Measurements from ENCODE around the gene SLC51B. TPM values are rescaled to one million over a fixed set of nuclear protein-coding genes. Genes with fewer than 3 reads are reported as not detected.
A peak's percentile ranks its signal among the peaks of the same experiment; 100 is the strongest.

The SLC51B gene
- total RNA-seq, 1 experiment from 2014 or later: not detected

DNA sequence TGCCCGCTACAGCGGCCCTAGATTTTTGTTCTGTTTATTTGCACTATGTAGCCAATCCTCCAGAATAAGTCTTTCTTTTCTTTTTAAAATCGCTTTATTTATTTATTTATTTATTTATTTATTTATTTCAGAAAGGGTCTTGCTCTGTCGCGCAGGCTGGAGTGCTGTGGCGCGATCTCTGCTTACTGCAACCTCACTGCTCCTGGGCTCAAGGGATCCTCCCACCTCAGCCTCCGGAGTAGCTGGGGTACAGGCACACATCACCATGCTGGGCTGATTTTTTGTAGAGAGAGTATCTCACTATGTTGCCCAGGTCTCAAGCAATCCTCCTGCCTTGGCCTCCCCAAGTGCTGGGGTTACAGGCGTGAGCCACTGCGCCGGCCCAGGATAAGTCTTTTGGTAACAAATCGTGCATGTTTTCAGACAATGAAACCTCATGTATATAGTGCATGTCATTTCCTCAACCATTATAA, 15.4 kb upstream of the SLC51B start:
- intact Hi-C loops (cut with micrococcal nuclease; ENCODE audit: unreplicated experiment): loop anchor here (10.0 kb wide), 1 partner anchor 265 kb away; the partner anchor contains the start of gene RNU5A-1
- Mint-ChIP-seq H3K27me3 (ENCODE audit: unreplicated experiment) (peaks cover 13% of the 10 kb centered on the region), H3K4me3 (ENCODE audit: low read depth, unreplicated experiment) (peak overlapping the region; percentile 79), H3K4me1 (ENCODE audit: low read depth, unreplicated experiment) (peaks cover 19% of the 10 kb centered on the region), H3K36me3 (ENCODE audit: insufficient read depth, unreplicated experiment) (peaks cover 20% of the 10 kb centered on the region), H3K9me3 (ENCODE audit: low read depth, unreplicated experiment) (no peaks in the 10 kb centered on the region), H3K27ac (ENCODE audit: unreplicated experiment) (no peak overlapping the region)
- TF ChIP-seq, protein P1, sequence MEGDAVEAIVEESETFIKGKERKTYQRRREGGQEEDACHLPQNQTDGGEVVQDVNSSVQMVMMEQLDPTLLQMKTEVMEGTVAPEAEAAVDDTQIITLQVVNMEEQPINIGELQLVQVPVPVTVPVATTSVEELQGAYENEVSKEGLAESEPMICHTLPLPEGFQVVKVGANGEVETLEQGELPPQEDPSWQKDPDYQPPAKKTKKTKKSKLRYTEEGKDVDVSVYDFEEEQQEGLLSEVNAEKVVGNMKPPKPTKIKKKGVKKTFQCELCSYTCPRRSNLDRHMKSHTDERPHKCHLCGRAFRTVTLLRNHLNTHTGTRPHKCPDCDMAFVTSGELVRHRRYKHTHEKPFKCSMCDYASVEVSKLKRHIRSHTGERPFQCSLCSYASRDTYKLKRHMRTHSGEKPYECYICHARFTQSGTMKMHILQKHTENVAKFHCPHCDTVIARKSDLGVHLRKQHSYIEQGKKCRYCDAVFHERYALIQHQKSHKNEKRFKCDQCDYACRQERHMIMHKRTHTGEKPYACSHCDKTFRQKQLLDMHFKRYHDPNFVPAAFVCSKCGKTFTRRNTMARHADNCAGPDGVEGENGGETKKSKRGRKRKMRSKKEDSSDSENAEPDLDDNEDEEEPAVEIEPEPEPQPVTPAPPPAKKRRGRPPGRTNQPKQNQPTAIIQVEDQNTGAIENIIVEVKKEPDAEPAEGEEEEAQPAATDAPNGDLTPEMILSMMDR (IDR thresholded peaks at IDR 0.05; ENCODE audit: unreplicated experiment): no peak
- CTCF ChIA-PET: no interaction called here
- no peak for DNase-seq
- no TSS peak for BruUV-seq (replicated peaks)

DNA sequence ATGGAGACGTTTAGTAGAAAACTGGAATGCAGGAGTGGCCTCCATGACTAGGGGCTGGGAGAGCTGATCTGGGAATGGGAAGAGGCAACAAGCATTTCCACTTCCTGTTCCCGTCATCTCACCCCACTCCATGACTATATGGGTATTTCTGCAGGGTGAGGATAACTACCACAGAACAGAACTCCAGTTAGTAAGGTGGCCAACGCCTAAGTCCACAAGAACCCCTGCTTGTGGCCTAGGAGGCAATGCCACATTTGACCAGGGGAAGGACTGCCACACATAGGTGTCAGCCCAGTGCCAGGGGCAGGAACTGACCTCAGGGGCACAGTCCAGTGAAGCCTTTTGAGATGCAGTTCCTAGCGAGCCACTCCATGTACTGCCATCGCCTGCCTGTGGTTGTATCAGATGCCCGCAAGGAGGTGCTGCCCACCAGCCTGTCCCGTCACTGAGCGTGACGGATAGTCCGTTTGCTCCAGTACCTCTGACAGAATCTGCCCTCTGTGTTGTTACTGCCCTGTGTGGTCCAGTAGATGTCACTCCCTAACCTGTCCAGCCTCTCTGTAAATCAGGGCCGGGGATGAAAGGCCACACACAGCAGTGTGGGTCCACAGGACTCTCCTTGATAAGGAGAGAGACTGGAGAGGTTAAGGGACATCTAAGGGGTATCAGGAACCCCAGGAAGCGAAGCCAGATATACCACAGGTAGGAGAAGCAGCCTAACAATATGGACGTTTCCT, 12.2 kb upstream of the SLC51B start:
- H3K27ac Mint-ChIP-seq (ENCODE audit: unreplicated experiment): no peak overlapping the region
- CTCF ChIA-PET: interaction anchor here (0.7 to 2.7 kb wide), 7 partner anchors 12 to 645 kb away, joined by 3 to 8 read pairs (median 3); partner anchors contain the start of genes SLC51B and TRIP4
- intact Hi-C loops (cut with micrococcal nuclease; ENCODE audit: unreplicated experiment): loop anchor here (2.0 to 10.0 kb wide), 2 partner anchors 46 to 262 kb away; partner anchors contain the start of gene RNU5A-1
- TF ChIP-seq, protein P1 (IDR thresholded peaks at IDR 0.05; ENCODE audit: unreplicated experiment): peak; percentile 51
- peaks cover 17% of the 10 kb centered on the region for H3K4me1 Mint-ChIP-seq (ENCODE audit: low read depth, unreplicated experiment)
- H3K4me3 Mint-ChIP-seq (ENCODE audit: low read depth, unreplicated experiment): no peak overlapping the region
- H3K27me3 Mint-ChIP-seq (ENCODE audit: unreplicated experiment): peaks cover 13% of the 10 kb centered on the region
- DNase-seq: peak; percentile 73
- peaks cover 16% of the 10 kb centered on the region for H3K36me3 Mint-ChIP-seq (ENCODE audit: insufficient read depth, unreplicated experiment)
- no TSS peak for BruUV-seq (replicated peaks)
- no peaks in the 10 kb centered on the region for H3K9me3 Mint-ChIP-seq (ENCODE audit: low read depth, unreplicated experiment)

- no peaks in the 10 kb centered on the region for H3K9me3 Mint-ChIP-seq (ENCODE audit: low read depth, unreplicated experiment)
- H3K36me3 Mint-ChIP-seq (ENCODE audit: insufficient read depth, unreplicated experiment): peaks cover 8% of the 10 kb centered on the region
- H3K4me1 Mint-ChIP-seq (ENCODE audit: low read depth, unreplicated experiment): peaks cover 9% of the 10 kb centered on the region
- no peak for DNase-seq
- BruUV-seq (replicated peaks): no TSS peak
- CTCF ChIA-PET: interaction anchor here (0.6 to 2.7 kb wide), 10 partner anchors 11 to 646 kb away, joined by 3 to 9 read pairs (median 4); partner anchors contain the start of genes SLC51B and TRIP4
- H3K27me3 Mint-ChIP-seq (ENCODE audit: unreplicated experiment): peaks cover 13% of the 10 kb centered on the region
- no peak overlapping the region for H3K4me3 Mint-ChIP-seq (ENCODE audit: low read depth, unreplicated experiment)
- H3K27ac Mint-ChIP-seq (ENCODE audit: unreplicated experiment): no peak overlapping the region
- TF ChIP-seq, protein P1 (IDR thresholded peaks at IDR 0.05; ENCODE audit: unreplicated experiment): peak; percentile 19
- intact Hi-C loops (cut with micrococcal nuclease; ENCODE audit: unreplicated experiment): loop anchor here (2.0 to 10.0 kb wide), 2 partner anchors 45 to 261 kb away; partner anchors contain the start of gene RNU5A-1
Observed at GRCh38 chr15:65033659-65034269, 11.4 kb upstream of the SLC51B start.

DNA sequence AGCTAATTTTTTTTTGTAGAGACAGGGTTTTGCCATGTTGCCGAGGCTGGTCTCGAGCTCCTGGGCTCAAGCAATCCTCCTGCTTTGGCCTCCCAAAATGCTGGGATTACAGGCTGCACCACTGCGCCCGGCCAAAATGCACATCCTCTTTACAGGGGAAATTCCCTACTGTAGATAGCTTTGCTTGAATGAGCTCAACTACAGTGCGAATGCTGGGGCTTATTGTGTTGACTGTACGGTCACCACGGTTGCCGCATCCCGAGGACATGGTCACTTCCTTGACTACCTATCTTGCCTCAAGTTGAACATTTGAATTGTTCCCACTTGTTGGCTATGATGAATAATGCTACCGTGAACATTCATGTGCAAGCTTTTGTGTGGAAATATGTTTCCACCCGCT, 10.5 kb upstream of the SLC51B start:
- no peak for DNase-seq
- Mint-ChIP-seq H3K4me1 (ENCODE audit: low read depth, unreplicated experiment) (peaks cover 9% of the 10 kb centered on the region), H3K4me3 (ENCODE audit: low read depth, unreplicated experiment) (no peak overlapping the region), H3K27ac (ENCODE audit: unreplicated experiment) (no peak overlapping the region), H3K27me3 (ENCODE audit: unreplicated experiment) (peaks cover 13% of the 10 kb centered on the region), H3K36me3 (ENCODE audit: insufficient read depth, unreplicated experiment) (no peaks in the 10 kb centered on the region), H3K9me3 (ENCODE audit: low read depth, unreplicated experiment) (no peaks in the 10 kb centered on the region)
- BruUV-seq (replicated peaks): no TSS peak
- intact Hi-C loops (cut with micrococcal nuclease; ENCODE audit: unreplicated experiment): loop anchor here (10.0 kb wide), 1 partner anchor 260 kb away; the partner anchor contains the start of gene RNU5A-1
- CTCF ChIA-PET: interaction anchor here (0.6 to 2.7 kb wide), 5 partner anchors 16 to 333 kb away, joined by 3 to 9 read pairs (median 6); no protein-coding TSS in a partner anchor
- TF ChIP-seq, protein P1 (IDR thresholded peaks at IDR 0.05; ENCODE audit: unreplicated experiment): no peak

Data from Calu3 (cell line).